Activated CD8-positive, alpha-beta T cell treated with anti-CD3 and anti-CD28 coated beads for 36 hours (primary cell): ENCODE data around the gene UBXN10. TPM values are rescaled to one million over a fixed set of nuclear protein-coding genes. Genes with fewer than 3 reads are reported as not detected.

ENCODE experiments used
- ATAC-seq: fragments of 200-7000 bp; cut with Tn5 transposase; one replicate; pipeline ENCODE4 v1.10.0; 2021; ENCODE audit warnings: mild to moderate bottlenecking, moderate library complexity
- CTCF ChIA-PET: fragments of 350-600 bp; sonication (Branson Sonifier 250); formaldehyde crosslinking; loops from one replicate; lab custom pipeline; 2021; ENCODE audit warnings: antibody characterized with exemption; lab: Charles Lee
- POLR2A ChIA-PET: fragments of 350-600 bp; sonication (Branson Sonifier 250); formaldehyde crosslinking; loops from one replicate; lab custom pipeline; 2021; ENCODE audit warnings: antibody characterized with exemption; lab: Charles Lee
- DNase-seq: peaks from one replicate; pipeline ENCODE4 v3.0.0-alpha.2; 2020
- H3K27ac Mint-ChIP-seq: one replicate; pipeline ENCODE4 v1.8.0; 2021; ENCODE audit warnings: mild to moderate bottlenecking, mixed read lengths
- H3K27me3 Mint-ChIP-seq: one replicate; pipeline ENCODE4 v1.8.0; 2021; ENCODE audit warnings: mixed read lengths
- H3K36me3 Mint-ChIP-seq: one replicate; pipeline ENCODE4 v1.8.0; 2021; ENCODE audit warnings: low read depth, mixed read lengths
- H3K4me1 Mint-ChIP-seq: one replicate; pipeline ENCODE4 v1.8.0; 2021; ENCODE audit warnings: low read depth, mixed read lengths
- H3K4me3 Mint-ChIP-seq: one replicate; pipeline ENCODE4 v1.8.0; 2021; ENCODE audit warnings: mild to moderate bottlenecking, moderate library complexity, mixed read lengths
- H3K9me3 Mint-ChIP-seq: one replicate; pipeline ENCODE4 v1.8.0; 2021; ENCODE audit warnings: mixed read lengths
- intact Hi-C: fragments of 100-400 bp; cut with micrococcal nuclease; formaldehyde crosslinking; loops from one replicate; pipeline ENCODE4 v1.10.0; 2022
- total RNA-seq, 2 experiments: library from RNA; stranded (reverse); gene quantifications; one replicate each; pipeline ENCODE4 v1.2.3, GENCODE V29; 2021
- TF ChIP-seq, protein P1 (sequence below): fragments of 200-600 bp; IDR thresholded peaks from one replicate; pipeline ENCODE4 v1.8.0; 2022; ENCODE audit warnings: antibody characterized with exemption, mild to moderate bottlenecking

Gene UBXN10
- total RNA-seq, 2 experiments from 2014 or later, result 0.34 to 0.45 TPM

DNA sequence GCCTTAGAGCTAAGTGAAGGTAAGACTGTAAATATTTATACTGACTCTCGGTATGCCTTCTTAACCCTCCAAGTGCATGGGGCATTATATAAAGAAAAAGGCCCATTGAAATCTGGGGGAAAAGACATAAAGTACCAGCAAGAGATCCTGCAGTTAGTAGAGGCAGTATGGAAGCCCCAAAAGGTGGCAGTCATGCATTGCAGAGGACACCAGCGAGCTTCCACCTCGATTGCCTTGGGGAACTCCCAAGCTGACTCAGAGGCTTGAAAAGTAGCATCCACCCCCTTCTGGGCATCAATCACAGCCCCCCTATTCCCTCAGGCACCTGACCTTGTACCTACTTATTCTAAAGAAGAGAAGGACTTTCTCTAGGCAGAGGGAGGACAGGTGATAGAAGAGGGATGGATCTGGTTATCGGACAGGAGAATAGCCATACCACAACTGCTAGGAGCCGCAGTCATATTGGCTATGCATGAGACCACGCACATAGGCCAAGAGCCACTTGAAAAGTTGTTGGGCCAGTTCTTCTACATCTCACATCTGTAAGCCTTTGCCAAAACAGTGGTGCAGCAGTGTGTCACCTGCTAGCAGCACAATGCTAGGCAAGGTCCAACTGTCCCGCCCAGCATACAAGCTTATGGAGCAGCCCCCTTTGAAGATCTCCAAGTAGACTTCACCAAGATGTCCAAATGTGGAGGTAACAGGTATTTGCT lies 27.4 kb upstream of the UBXN10 start:
- CTCF ChIA-PET, result interaction anchor here (0.9 to 3.7 kb wide), 6 partner anchors 31 to 271 kb away, joined by 3 to 33 read pairs (median 4); no protein-coding TSS in a partner anchor
- peak; percentile 63 for DNase-seq

DNA sequence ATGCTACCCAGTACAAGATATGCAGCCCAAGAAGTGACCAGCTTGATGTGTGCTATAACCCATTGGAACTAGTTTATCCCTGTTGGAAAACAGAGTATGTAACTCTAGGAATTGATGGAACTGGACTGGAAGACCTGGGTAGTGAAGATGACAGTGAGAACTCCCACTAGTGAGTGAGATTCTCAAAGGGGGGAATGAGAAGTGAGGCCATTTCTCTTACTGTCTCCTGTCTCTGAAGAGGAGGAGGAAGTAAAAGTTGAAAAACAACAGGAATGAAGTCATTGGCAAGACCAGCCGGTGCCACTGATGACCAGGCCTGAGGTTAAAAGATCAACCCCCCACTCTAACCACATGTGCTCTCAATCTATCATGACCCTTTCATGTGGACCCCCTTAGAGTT lies 25.9 kb upstream of the UBXN10 start:
- Mint-ChIP-seq H3K36me3 (peaks cover 7% of the 10 kb centered on the region), H3K9me3 (peaks cover 42% of the 10 kb centered on the region), H3K27me3 (no peaks in the 10 kb centered on the region), H3K4me3 (no peak overlapping the region), H3K27ac (no peak overlapping the region), H3K4me1 (no peaks in the 10 kb centered on the region)
- ATAC-seq (no peak), DNase-seq (no peak)
- intact Hi-C loops, result loop anchor here (5.0 kb wide), 1 partner anchor 37 kb away; no protein-coding TSS in a partner anchor
- POLR2A ChIA-PET, result no interaction called here
- TF ChIP-seq, protein P1, sequence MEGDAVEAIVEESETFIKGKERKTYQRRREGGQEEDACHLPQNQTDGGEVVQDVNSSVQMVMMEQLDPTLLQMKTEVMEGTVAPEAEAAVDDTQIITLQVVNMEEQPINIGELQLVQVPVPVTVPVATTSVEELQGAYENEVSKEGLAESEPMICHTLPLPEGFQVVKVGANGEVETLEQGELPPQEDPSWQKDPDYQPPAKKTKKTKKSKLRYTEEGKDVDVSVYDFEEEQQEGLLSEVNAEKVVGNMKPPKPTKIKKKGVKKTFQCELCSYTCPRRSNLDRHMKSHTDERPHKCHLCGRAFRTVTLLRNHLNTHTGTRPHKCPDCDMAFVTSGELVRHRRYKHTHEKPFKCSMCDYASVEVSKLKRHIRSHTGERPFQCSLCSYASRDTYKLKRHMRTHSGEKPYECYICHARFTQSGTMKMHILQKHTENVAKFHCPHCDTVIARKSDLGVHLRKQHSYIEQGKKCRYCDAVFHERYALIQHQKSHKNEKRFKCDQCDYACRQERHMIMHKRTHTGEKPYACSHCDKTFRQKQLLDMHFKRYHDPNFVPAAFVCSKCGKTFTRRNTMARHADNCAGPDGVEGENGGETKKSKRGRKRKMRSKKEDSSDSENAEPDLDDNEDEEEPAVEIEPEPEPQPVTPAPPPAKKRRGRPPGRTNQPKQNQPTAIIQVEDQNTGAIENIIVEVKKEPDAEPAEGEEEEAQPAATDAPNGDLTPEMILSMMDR, result no peak
- CTCF ChIA-PET, result no interaction called here

More for the DNA sequence above, 27.4 kb upstream of the UBXN10 start:
- Mint-ChIP-seq H3K4me3 (no peak overlapping the region), H3K27ac (no peak overlapping the region), H3K4me1 (peaks cover 8% of the 10 kb centered on the region), H3K27me3 (no peaks in the 10 kb centered on the region), H3K36me3 (peaks cover 7% of the 10 kb centered on the region), H3K9me3 (peaks cover 35% of the 10 kb centered on the region)
- no peak for ATAC-seq
- intact Hi-C loops, result no loop called here
- TF ChIP-seq, protein P1, result no peak
- POLR2A ChIA-PET, result no interaction called here

DNA sequence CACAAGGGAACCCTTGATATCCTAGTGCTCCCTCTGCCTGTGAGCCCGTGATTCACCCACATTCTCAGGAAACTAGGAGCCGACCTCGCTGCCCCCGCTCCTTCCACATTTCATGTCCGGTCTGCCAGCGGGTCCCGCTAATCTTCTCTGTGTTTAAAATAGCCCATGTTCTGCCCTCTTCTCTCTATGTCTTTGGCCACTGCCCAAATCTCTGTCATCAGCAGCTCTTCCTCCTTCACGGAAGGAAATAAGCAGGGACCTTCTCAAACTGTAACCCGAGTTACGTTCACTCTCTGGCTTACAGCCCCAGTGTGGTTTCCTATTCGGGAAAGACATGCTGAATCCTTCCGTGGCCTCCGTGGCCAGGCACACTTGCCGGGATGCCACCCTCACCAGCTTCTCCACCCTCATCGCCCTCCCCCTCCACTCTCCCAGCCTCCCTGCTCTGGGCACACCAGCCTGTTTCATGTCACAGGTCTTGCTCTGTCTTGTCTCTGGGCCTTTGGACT lies 21.1 kb upstream of the UBXN10 start:
- TF ChIP-seq, protein P1, result no peak
- Mint-ChIP-seq H3K4me1 (no peaks in the 10 kb centered on the region), H3K27ac (no peak overlapping the region), H3K9me3 (peaks cover 39% of the 10 kb centered on the region), H3K27me3 (peaks cover 2% of the 10 kb centered on the region), H3K4me3 (no peak overlapping the region), H3K36me3 (peaks cover 7% of the 10 kb centered on the region)
- intact Hi-C loops, result loop anchor here (5.0 kb wide), 1 partner anchor 33 kb away; no protein-coding TSS in a partner anchor
- DNase-seq (no peak), ATAC-seq (no peak)
- CTCF ChIA-PET, result interaction anchor here (1.1 to 6.4 kb wide), 5 partner anchors 13 to 282 kb away, joined by 3 to 57 read pairs (median 5); no protein-coding TSS in a partner anchor
- POLR2A ChIA-PET, result no interaction called here

DNA sequence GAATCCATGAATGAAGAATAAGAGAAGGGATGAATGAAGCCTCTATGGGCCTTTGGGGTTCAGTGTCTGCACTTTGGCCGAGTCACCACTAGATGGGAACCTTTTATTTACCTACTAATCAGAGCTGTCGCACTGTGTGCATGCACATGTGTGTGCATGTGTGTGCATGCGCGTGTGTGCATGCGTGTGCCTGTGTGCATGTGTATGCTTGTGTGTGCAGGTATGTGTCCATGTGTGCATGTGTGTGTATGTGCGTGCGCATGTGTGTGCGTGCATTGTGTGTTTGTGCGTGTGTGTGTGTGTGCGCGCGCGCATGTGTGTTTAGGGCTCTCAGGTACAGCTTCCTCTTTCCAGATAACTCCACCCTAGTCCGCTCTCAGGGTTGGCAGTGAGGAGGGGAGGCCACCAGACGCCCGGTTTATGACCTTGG lies 20.4 kb upstream of the UBXN10 start:
- ChIA-PET POLR2A (interaction anchor here (1.3 kb wide), 1 partner anchor 18 kb away, joined by 3 read pairs; no protein-coding TSS in a partner anchor), CTCF (interaction anchor here (0.8 to 6.4 kb wide), 10 partner anchors 9 to 283 kb away, joined by 3 to 57 read pairs (median 4); no protein-coding TSS in a partner anchor)
- TF ChIP-seq, protein P1, result peak; percentile 39
- DNase-seq (peak; percentile 46), ATAC-seq (peak; percentile 62)
- Mint-ChIP-seq H3K27me3 (peaks cover 2% of the 10 kb centered on the region), H3K4me1 (no peaks in the 10 kb centered on the region), H3K36me3 (peaks cover 7% of the 10 kb centered on the region), H3K27ac (no peak overlapping the region), H3K4me3 (no peak overlapping the region), H3K9me3 (peaks cover 31% of the 10 kb centered on the region)
- intact Hi-C loops, result no loop called here
